GM12891 (cell line): ENCODE data around the gene AFF3.

Source experiments
- POLR2A ChIP-seq: IDR thresholded peaks from 2 replicates; pipeline ENCODE4 v1.6.1; 2011; ENCODE audit warnings: low read depth, low read length, control low read depth
- POLR2AphosphoS5 ChIP-seq: IDR thresholded peaks from 2 replicates; pipeline ENCODE4 v1.6.1; 2011; ENCODE audit warnings: low read depth, low read length, control low read depth

DNA sequence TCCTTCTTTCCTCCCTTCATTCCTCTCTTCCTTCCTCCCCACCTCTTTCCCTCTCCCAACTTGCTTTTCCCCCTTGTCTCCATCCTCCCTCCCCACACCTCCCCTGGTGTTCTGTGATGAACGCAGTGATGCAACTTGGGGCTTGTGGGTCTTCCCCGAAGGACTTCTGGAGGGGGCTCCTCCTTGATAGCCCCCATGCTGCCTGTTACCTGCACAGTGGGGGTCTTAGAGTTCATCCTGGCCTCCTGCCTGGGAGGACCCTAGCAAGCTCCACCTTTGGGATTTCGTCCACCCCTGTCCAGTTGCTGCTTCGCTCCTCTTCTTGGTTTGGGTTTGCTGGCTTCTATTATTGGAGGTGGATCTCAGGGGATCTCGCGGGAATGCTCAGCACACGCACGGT lies 43.7 kb upstream of the AFF3 start:
- no peak for TF ChIP-seq POLR2AphosphoS5
- no peak for TF ChIP-seq POLR2A
